Fibroblast of skin of back (primary cell): Measurements from ENCODE around the gene PON3. TPM values are rescaled to one million over a fixed set of nuclear protein-coding genes. Genes with fewer than 3 reads are reported as not detected.
A peak's percentile ranks its signal among the peaks of the same experiment; 100 is the strongest.

Source experiments
- DNase-seq: peaks from one replicate; pipeline ENCODE4 v3.0.0-alpha.2; 2013
- polyA plus RNA-seq, 2 experiments: library from polyadenylated mRNA; unstranded; fragments of 120-200 nt; gene quantifications; one replicate each; pipeline ENCODE4 v1.2.1, GENCODE V29; 2013; ENCODE audit not compliant: insufficient read length in 2 of 2

Gene PON3
- polyA plus RNA-seq (2013, experiment 1 of 2; ENCODE audit: insufficient read length), result not detected
- polyA plus RNA-seq (2013, experiment 2 of 2; ENCODE audit: insufficient read length), result not detected

DNA sequence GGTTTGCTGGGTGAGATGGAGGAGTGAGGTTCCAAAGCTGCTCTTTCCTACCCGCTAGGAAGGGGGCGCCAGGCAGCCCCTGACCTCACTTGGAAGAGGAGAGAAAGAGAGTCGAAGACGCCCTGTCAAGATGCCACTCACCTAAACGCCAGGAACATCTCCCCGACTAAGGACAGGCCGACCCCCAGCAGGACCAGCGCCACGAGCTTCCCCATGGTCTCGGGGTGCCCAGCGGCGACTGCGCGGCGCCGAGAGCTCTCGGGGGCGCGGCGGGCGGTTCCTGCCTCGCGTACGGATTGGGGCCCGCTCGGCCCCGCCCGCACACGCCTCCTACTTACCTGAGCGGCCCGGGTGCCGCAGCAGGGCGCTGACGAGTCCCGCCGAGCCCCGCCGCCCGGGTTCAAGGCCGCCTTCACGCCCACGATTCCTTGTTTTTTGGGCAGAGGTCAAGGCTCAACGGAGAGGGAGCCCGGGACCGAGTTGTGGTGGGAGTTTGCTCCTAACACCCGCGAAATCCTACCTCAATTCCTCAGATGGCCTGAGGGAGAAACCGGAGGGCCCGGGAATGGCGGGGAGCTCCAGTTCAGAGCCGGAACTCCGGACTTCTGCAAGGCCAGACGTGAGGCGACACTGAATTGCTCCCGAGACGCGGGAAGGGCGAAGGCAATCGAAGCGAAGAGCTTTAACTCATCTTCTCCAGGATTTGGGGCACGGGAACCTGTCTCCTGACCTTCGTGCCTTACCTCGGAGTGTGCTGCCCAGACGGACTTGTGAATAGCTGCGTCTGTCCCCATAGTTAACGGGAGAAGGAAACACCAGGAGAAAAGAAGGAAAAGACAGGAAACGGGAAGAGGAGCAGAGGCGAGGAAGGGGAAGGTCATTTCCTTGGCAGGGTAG is at the start of gene PON3:
TSS of gene PON3 (minus strand) at position 240 of the 897 bp plus-strand sequence. CDS start at position 215, 25 bp downstream.
- no peak for DNase-seq

- no peak for DNase-seq
These were observed 48.6 kb upstream of the PON3 start for GRCh38 chr7:95444796-95445195.

DNA sequence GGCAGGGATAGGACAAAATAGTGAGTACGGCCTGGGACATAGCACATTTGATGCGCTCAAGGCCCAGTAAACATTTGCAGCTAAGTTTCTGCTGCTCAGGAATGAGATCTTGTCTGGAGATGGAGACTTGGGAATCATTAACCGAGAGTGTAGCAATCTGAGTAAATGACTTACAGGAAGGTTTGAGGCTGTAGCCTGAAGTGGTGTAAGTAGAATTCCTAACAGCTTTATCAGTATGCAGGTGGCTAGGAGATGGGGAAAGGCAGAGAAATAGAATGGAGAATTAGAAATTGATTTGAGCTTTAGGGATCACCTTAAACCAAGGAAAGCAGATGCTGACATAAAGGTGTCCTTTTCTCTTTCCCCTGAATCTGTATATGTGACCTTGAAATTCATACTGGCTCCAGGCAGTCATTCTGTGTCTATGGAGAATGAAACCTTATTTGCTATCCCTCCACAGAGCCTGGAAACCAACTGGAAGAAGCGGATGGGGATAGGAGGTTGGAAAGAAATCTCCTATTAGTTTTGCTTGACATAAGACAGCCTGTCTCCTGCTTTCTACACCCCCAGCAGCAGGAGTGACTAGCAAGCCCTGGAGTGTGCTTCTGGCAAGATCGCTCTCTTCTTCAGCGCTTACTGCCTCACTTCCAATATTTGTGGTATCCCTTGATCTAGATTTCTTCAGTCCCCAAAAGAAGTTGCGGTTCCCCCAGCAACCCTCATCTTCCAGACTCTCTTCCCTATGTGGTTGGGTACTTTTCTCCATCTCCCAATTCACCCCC is 45.1 kb upstream of the PON3 start:
- no peak for DNase-seq

DNA sequence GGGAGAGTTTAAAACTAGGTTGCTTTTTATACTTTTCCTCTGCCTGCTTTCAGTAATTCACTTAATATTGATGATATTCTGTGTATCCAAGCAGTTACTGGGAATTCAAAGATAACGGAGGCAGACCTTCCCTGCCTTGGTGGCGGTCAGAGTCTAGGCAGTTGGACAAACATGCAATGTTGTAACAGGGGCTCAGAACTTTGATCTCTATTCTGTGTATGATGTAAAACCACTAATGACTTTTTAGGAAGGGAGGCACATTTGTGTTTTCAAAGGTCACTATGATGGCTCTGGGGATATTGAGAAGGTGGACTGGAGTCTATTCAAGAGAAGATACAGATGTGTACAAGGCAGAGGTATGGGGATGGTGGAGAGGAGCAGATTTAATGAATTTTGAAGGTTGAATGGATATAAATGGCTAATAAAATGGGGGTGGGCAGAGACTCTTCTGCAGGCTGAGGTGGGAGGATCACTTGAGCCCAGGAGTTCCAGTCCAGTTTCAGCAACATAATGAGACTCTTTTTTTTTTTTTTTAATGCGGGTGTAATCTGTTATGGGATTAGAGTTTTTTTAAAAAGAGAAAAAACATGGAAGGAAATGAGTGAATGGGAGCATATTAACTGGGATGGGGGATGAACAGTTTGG is 44.3 kb upstream of the PON3 start:
- no peak for DNase-seq

- no peak for DNase-seq
These were observed 40.2 kb upstream of the PON3 start for GRCh38 chr7:95436407-95436806.

DNA sequence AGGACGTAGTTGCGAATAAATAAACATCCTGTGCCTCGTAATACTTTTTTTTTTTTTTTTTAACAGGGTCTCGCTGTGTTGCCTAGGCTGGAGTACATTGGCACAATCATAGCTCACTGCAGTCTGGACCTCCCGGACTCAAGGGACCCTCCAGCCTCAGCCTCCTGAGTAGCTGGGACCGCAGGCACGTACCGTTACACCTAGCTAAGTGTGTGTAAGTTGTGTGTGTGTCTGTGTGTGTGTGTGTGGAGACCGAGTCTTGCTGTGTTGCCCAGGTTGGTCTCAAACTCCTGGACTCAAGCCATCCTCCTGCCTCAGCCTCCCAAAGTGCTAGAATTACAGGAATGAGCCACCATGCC is 39.2 kb upstream of the PON3 start:
- DNase-seq, result no peak

GRCh38 chr7:95434557-95435421 is 38.6 kb upstream of the PON3 start, which contains the start of gene PON2:
TSS of gene PON2 (minus strand) at chr7:95435028. CDS start at chr7:95434951, 77 bp downstream.
- DNase-seq, result peak; percentile 87

GRCh38 chr7:95433952-95434556 is 37.9 kb upstream of the PON3 start:
- DNase-seq, result no peak

DNA sequence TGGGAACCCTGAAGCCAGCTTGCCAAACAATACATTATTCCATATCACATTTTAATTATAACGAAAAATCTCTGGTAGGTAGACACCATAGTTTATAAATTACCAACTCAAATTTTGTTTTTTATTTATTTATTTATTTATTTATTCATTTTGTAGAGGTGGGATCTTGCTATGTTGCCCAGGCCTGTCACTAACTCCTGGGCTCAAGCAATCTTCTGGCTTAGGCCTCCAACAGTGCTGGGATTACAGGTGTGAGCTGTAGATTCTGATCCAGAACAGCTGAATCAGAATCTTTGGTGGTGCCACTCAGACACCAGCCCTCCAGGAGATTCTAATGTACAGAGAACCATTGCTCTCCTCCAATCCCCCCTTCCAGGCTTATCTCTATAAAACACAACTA is 37.0 kb upstream of the PON3 start:
- no peak for DNase-seq

DNA sequence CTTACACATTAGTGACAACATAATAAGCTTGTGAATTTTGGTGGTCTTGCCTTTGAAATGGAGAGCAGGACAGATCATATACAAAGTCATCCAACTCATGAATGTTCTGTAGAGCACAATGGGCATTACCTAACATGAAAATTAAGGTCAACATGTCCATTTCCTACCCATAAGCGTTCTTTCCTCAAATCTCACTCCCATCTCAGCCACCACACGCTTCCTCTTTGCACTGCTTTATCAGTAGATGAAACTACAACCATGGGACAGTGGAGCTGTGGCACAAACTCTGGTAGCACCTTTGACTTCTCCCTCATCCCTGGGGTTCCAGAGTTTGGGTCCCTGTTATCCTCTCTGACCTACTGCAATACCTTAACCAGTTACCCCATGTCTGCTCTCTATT is 36.4 kb upstream of the PON3 start:
- no peak for DNase-seq

DNA sequence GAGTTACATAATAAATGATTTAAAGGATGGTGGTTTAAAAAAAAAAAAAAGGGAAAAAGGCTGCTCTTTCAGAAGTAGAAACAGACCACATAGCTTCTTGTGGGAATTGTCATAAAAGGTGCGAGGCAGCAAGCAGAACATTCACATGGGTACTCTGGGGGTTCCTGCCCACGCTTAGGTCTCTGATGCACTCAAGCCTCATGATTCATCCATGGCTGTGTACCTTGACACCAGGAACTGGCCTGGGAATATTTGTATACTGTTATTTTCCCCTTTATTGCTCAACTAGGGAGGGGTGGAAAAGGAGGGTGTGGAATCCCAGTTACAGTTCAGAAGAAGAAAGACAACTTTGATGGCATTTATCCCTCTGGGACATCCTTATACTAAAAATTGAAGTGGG is 34.7 kb upstream of the PON3 start:
- no peak for DNase-seq

DNA sequence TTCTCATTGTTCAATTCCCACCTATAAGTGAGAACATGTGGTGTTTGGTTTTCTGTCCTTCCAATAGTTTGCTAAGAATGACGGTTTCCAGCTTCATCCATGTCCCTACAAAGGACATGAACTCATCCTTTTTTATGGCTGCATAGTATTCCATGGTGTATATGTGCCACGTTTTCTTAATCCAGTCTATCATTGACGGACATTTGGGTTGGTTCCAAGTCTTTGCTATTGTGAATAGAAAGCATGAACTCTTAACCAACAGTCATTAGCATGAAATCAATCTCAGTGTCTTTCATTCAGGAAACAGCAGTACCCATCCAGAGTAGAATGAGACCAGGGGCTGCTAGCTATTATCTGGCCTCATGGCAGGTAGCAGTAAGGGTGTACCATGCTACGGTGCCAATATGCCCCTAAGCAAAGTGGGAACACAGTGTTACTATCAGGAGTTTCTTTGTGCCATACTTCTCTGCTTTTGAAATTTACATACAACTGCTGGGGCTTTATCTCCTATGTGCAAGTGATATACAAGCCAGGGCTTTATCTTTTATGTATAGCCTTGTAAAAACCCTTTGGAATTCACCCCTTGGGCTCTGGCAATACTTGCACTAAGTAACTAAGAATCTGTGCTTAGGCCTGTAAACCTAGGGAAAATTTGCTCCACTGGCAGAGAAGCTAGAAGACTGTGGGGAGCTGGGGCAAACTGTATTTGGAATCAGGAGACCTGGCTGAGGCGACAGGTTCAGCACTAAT is 33.2 kb upstream of the PON3 start:
- no peak for DNase-seq

DNA sequence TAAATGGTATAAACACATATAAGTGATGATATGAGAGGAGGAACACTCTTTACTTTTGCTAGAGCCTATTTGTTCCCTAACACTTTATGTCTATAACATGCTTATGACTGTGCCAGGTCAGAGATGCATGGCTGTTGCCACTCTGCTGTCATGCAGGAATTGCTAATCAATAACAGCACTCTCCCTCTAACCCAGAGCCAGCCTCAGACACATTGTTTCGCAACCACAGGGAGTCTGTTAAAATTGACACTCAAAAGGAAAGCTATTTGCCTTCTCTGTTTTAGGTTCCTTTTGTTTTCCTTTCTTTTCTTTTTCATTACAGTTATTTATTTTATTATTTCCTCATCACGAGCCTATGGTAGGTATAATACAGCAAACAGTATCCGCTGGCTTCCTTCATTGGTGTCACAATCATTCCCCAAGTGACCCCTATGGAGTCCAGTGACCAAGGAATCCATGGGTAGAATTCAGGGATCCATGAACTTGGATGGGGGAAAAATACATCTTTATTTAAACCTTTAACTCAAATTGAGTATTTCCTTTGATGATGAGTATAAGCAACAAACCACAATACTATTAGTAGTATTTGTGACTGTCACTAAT is 31.8 kb upstream of the PON3 start:
- DNase-seq, result no peak

DNA sequence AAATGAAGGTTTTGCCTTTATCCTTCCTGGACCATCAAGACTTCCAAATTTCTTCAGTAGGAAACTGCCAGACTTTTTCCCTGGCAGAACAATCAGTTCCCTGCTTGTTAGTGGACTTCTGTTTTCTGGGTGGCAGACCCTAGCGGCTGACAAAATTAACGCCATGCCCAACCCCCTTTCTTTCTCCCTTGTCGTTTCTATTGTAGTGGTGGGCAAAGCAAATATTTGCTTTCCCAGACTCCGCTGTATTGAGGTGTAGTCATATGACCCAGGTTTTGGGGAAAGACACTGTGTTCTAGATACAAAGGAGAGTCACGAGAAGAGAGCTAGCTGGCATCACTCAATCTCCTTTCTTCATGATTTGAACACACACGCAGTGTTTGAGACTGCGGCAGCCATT is 31.0 kb upstream of the PON3 start:
- DNase-seq, result no peak

DNA sequence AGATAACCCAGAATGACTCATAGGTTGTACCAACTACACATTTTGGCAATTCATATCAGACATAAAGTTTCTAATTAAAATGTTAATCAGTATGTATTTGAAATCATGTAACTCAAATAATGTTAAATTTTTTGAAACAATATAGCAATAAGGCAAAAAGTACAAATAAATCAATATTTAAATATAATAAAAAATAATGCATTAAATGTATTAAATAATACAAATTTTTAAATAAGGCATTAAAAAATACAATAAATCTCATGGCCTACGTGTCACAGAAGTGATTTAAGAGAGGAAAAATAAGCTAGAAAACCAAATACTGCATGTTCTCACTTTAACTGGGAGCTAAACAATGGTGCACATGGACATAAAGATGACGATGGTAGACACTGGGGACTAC is 29.5 kb upstream of the PON3 start:
- DNase-seq, result no peak

- no peak for DNase-seq
These were observed 28.5 kb upstream of the PON3 start for GRCh38 chr7:95424716-95425115.

DNA sequence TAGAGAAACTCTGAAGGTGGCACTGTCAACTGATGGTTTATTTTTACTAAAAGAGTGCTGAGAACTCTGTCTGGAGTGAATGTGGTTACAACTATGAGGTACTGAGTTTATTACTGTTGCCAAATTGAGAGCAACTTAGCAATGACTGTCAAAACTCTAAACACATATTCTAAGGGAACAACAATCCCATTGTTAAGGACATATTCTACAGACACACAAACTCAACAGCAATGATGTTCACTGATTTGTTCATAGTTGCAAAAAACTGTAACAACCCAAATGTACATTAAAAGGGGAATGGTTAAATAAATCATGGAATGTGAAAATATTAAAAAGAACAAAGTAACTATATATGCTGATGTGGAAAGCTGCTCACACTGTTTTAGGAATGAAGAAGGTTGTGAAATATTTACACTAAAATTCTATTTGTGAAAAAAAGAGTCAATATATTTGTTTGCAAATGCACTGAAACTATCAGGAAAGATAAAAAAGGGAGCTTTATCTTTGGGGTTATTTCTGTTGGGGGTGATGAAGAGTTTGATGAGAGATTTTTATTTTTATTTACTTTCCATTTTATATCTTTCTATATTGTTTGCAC is 25.8 kb upstream of the PON3 start:
- DNase-seq, result no peak

DNA sequence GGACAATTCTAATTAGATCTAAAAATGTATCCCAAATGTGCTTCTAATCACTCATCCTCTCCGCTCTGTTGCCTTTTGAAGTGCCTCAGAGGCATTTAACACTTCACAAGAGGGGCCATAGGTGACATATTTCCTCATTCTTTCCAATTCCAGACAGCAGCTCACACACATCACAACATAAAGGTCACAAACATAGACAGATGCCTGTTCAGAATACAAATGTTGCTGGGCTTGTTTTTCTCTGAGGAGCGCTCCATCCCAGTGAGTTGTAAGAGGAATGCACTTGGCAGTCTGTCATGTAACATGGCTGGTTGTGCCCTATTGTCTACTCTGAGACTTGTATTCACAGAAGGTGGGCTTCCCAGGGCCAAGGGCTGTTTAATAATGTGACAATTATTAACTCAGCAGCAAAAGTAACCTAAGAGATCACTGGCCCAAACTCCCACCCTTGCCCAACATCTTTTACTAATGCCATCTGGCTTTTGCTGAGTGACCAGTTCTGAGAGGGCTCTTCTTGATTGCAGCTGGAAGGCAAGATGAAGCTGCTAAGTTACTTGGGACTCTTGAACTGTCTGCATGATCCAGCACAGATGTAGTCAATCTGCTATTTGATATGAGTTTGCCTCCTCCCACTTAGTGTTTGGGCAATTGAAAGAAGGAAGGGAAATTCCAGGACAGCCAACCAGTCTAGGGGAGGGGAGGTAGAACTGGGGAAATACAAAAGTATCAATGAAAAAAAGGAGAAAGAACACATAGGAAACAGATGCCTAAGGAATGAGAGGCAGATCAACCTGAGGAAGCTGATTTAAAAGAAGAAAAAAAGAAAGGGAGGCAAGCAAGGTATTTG is 25.0 kb upstream of the PON3 start:
- DNase-seq, result no peak

DNA sequence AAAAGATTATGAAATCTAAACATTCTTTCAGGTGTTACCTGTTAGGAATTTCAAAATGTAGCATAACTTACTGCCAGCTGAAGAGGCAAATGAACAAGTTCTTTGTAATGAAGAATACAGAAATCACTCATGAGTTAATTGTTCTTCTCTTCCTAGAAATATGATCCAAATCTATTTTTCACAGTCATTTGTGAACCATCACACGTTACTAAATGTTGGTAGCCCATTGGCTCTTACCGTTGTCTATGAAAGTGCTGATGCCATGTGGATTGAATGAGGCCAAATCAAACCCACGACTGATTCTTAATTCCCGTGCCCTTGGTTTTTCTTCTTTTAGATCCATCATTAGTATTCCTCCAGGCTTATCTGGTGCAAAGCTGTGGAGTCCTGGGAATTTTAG is 15.9 kb upstream of the PON3 start:
- no peak for DNase-seq
